ENCODE results near the gene PIGK.

PIGK gene

DNA sequence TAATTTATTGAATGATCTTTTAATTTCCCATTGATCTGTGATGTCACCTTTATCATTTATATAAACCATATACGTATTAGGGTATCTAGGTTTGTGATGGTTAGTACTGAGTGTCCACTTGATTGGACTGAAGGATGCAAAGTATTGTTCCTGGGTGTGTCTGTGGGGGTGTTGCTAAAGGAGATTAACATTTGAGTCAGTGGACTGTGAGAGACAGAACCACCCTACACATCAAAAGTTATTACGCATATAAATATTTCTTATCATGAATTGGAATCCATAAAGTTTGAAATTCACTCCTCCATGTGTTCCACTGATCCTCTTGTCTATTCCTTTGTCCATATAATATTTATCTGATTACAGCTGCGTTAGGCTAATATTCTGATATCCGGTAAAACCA, 100.5 kb downstream of the PIGK start:
- no peaks in the 10 kb centered on the region for H3F3A ChIP-seq (ENCODE audit: insufficient read depth, low read length)
- no peak overlapping the region for H3K27ac ChIP-seq (ENCODE audit: low read depth, low read length, poor library complexity, severe bottlenecking)
- no peaks in the 10 kb centered on the region for H4K20me1 ChIP-seq (ENCODE audit: insufficient read depth, low read length)
- H2AFZ ChIP-seq (ENCODE audit: low read length): no peak overlapping the region
- no peak overlapping the region for H3K4me2 ChIP-seq (ENCODE audit: low read length)
- H3K36me3 ChIP-seq (ENCODE audit: insufficient read depth, low read length): no peaks in the 10 kb centered on the region
- H3K27me3 ChIP-seq (ENCODE audit: insufficient read depth, low read length): no peaks in the 10 kb centered on the region
- H3K4me1 ChIP-seq (ENCODE audit: insufficient read depth, low read length, severe bottlenecking): no peaks in the 10 kb centered on the region
- no peaks in the 10 kb centered on the region for H3K9me2 ChIP-seq (ENCODE audit: low read depth, low read length)
- TF ChIP-seq, protein P1, sequence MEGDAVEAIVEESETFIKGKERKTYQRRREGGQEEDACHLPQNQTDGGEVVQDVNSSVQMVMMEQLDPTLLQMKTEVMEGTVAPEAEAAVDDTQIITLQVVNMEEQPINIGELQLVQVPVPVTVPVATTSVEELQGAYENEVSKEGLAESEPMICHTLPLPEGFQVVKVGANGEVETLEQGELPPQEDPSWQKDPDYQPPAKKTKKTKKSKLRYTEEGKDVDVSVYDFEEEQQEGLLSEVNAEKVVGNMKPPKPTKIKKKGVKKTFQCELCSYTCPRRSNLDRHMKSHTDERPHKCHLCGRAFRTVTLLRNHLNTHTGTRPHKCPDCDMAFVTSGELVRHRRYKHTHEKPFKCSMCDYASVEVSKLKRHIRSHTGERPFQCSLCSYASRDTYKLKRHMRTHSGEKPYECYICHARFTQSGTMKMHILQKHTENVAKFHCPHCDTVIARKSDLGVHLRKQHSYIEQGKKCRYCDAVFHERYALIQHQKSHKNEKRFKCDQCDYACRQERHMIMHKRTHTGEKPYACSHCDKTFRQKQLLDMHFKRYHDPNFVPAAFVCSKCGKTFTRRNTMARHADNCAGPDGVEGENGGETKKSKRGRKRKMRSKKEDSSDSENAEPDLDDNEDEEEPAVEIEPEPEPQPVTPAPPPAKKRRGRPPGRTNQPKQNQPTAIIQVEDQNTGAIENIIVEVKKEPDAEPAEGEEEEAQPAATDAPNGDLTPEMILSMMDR (IDR thresholded peaks at IDR 0.05; ENCODE audit: low read length): no peak
- no peak for TF ChIP-seq EZH2 (IDR thresholded peaks at IDR 0.05; ENCODE audit: borderline replicate concordance, low read length)
- no peaks in the 10 kb centered on the region for H3K9me3 ChIP-seq (ENCODE audit: low read length)
- H3K4me3 ChIP-seq (ENCODE audit: low read depth, low read length, poor library complexity, severe bottlenecking): no peak overlapping the region
- H3K9ac ChIP-seq (ENCODE audit: low read length): no peak overlapping the region
- H3K79me2 ChIP-seq (ENCODE audit: insufficient read depth, low read length): no peaks in the 10 kb centered on the region

- Histone ChIP-seq H3K4me3 (ENCODE audit: low read depth, low read length, poor library complexity, severe bottlenecking) (no peak overlapping the region), H3K27me3 (ENCODE audit: insufficient read depth, low read length) (no peaks in the 10 kb centered on the region), H2AFZ (ENCODE audit: low read length) (no peak overlapping the region), H3K36me3 (ENCODE audit: insufficient read depth, low read length) (no peaks in the 10 kb centered on the region), H3K79me2 (ENCODE audit: insufficient read depth, low read length) (no peaks in the 10 kb centered on the region), H3K9me2 (ENCODE audit: low read depth, low read length) (no peaks in the 10 kb centered on the region), H3K4me2 (ENCODE audit: low read length) (no peak overlapping the region), H3F3A (ENCODE audit: insufficient read depth, low read length) (no peaks in the 10 kb centered on the region), H3K9ac (ENCODE audit: low read length) (no peak overlapping the region), H4K20me1 (ENCODE audit: insufficient read depth, low read length) (no peaks in the 10 kb centered on the region), H3K4me1 (ENCODE audit: insufficient read depth, low read length, severe bottlenecking) (no peaks in the 10 kb centered on the region), H3K9me3 (ENCODE audit: low read length) (no peaks in the 10 kb centered on the region), H3K27ac (ENCODE audit: low read depth, low read length, poor library complexity, severe bottlenecking) (no peak overlapping the region)
- TF ChIP-seq, protein P1 (IDR thresholded peaks at IDR 0.05; ENCODE audit: low read length): no peak
- TF ChIP-seq EZH2 (IDR thresholded peaks at IDR 0.05; ENCODE audit: borderline replicate concordance, low read length): no peak
These were observed 114.6 kb downstream of the PIGK start for GRCh38 chr1:77104672-77105071.

DNA sequence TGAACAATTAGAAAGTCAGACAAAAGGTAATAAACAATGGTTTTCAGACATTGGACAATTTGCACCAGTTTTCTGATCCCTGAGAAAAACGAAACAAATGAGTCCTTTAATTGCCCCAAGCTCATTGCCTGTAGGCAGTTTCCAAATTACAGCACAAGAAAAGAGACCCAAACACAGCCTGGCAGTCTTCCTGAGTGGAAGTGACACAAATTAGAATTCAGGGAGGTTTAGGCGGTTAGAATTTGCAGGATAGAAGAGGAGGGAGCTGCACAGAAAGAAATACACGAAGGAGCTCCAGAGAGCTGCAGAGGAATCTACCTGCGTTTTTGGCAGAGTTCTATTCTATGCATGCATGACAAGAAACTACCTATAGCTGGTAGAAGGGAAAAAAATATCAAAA, 115.7 kb downstream of the PIGK start:
- Histone ChIP-seq H3K9me3 (ENCODE audit: low read length) (no peaks in the 10 kb centered on the region), H3K27ac (ENCODE audit: low read depth, low read length, poor library complexity, severe bottlenecking) (no peak overlapping the region), H3K4me2 (ENCODE audit: low read length) (no peak overlapping the region), H3K4me1 (ENCODE audit: insufficient read depth, low read length, severe bottlenecking) (no peaks in the 10 kb centered on the region), H4K20me1 (ENCODE audit: insufficient read depth, low read length) (no peaks in the 10 kb centered on the region), H3K36me3 (ENCODE audit: insufficient read depth, low read length) (no peaks in the 10 kb centered on the region), H3K4me3 (ENCODE audit: low read depth, low read length, poor library complexity, severe bottlenecking) (no peak overlapping the region), H3K9ac (ENCODE audit: low read length) (no peak overlapping the region), H3K79me2 (ENCODE audit: insufficient read depth, low read length) (no peaks in the 10 kb centered on the region), H3F3A (ENCODE audit: insufficient read depth, low read length) (no peaks in the 10 kb centered on the region), H3K9me2 (ENCODE audit: low read depth, low read length) (no peaks in the 10 kb centered on the region), H2AFZ (ENCODE audit: low read length) (no peak overlapping the region), H3K27me3 (ENCODE audit: insufficient read depth, low read length) (no peaks in the 10 kb centered on the region)
- no peak for TF ChIP-seq EZH2 (IDR thresholded peaks at IDR 0.05; ENCODE audit: borderline replicate concordance, low read length)
- TF ChIP-seq, protein P1 (IDR thresholded peaks at IDR 0.05; ENCODE audit: low read length): no peak
